ENCODE results near the gene POLR3B.
"Not testable (repeated sequence)": the region's sequence is repeated elsewhere in the genome, so short reads cannot be mapped to it uniquely, and the experiment has no call there.

POLR3B gene

GRCh38 chr12:106357549-106358395 lies at the start of gene POLR3B:
Gene POLR3B (plus strand): TSS chr12:106357748. CDS start chr12:106357880, 132 bp downstream.
- no peak for FAIRE-seq

GRCh38 chr12:106308121-106308520 lies 49.4 kb upstream of the POLR3B start:
- no peak for FAIRE-seq

DNA sequence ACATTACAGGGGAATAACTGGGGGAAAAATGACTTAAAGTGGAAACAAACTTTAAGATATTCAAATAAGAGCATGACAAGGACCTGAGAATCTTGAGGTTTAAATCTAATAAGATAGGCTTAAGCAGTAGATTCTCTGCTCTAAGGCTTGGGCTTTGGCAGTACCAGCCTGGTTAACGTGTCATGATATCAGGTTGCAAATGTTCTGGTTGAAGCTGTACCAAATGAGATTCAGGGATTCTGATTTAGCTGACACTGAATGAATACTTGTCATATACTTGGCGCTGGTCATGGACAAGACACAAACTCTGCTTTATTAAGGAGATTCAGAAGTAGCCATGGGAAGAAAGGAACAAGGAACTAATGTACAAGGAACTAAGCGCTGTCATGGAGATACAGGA lies 48.9 kb upstream of the POLR3B start:
- FAIRE-seq = no peak

- no peak for FAIRE-seq
These were observed 47.7 kb upstream of the POLR3B start for GRCh38 chr12:106309671-106310505.

DNA sequence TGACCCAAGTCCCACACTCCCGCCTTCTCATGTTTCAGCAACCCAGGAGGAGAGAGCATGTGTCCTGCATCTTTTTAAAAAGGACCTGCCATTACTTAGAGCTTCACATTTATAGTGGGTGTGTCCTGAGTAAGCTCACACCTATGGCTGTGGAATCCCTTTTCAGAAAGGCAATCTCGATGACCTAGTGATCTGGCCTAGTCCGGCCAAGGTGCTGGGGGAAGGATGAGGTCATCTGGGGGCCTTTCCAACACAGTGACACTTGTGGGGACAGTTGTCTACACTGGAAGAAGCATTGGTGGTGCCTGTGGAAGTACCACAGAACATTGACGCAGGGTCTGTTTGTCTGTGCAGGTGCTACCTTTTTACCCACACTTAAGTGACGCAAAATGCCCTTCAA lies 46.9 kb upstream of the POLR3B start:
- no peak for FAIRE-seq

GRCh38 chr12:106311139-106311538 lies 46.4 kb upstream of the POLR3B start:
- FAIRE-seq = no peak

DNA sequence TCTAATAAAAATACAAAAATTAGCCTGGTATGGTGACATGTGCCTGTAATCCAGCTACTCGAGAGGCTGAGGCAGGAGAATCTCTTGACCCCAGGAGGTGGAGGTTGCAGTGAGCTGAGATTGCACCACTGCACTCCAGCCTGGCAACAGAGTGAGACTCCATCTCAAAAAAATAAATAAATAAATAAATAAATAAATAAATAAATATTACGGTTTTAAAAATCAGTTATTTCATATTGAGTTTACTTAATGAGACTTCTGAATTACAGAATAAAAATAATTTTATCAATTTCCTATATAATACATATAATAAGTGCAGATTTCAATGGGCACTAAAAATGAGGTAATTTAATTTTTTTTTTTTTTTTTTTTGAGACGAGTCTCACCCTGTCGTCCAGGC lies 44.1 kb upstream of the POLR3B start:
- not testable (repeated sequence) for FAIRE-seq

GRCh38 chr12:106315523-106315922 lies 42.0 kb upstream of the POLR3B start:
- FAIRE-seq = no peak

DNA sequence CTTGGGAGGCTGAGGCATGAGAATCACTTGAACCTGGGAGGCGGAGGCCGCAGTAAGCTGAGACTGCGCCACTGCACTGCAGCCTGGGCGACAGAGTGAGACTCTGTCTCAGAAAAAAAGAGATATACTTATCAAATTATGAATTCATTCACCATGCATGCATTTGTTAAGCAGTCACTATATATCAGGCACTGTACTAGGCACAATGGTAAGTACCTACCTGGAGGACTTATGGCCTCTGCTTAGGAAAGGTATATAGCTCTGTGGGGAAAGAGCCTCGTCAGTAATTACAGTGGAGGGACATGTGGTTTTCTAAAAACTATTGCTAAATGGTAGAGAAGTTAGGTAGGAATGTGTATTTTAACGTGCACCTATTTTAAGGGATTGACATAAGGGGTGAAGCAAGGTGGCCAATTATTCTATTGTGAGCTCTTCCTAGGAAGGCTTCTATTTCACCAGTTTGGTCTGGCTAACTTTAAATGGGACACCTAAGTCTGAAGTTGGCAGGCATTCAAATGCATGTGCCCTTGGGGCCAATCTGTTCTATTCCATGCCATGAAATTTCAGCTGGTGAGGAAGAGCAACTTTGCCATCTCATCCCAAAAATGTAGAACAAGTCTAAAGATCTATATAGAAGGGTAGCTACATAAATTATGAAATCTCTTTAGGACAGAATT lies 40.0 kb upstream of the POLR3B start:
- FAIRE-seq = no peak

DNA sequence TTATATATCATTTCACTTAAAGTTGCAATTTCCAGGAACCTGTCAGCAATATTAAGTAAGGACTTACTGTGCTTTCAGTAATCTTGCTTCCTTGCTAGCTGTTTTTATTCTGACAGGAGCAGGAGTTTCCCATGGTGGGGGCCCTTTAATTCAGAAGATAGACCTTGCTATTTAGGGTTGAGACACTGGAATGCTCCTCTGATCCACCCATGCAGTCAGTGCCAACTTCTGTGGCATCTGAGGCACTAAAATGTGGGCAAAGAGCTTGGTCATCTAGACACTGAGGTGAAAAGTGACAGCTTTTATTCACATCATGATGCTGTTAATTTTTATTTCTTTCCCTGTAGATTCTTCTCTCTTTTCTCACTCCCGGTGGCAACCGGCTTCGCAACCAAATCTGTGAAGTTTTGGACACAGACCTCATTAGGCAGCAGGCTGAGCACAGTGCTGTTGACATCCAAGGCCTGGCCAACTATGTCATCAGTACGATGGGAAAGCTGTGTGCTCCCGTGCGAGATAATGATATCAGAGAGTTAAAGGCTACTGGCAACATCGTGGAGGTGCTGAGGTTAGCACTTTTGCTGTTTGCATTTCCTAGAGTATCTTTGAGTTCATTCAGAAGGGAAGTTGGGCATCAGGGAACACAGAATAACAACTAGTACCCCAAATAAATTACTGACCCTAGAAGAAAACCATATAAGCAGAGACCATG lies 36.3 kb upstream of the POLR3B start:
- FAIRE-seq = no peak

DNA sequence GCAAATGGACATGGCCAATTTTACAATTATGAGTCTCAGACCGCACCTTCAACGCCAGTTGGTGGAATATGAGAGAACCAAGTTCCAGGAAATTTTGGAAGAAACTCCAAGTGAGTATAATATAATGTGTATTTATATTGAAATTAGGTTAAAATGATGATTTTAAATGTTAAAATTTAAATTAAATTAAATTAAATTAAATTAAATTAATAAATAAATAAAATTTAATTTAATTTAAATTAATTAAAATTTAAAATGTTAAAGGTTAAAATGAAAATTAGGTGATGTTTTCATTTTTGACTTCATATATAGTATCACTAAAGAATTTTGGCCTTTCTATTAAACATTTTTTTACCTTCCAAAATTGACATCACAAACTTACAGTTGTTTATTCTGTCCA lies 34.0 kb upstream of the POLR3B start:
- peak; percentile 73 for FAIRE-seq

DNA sequence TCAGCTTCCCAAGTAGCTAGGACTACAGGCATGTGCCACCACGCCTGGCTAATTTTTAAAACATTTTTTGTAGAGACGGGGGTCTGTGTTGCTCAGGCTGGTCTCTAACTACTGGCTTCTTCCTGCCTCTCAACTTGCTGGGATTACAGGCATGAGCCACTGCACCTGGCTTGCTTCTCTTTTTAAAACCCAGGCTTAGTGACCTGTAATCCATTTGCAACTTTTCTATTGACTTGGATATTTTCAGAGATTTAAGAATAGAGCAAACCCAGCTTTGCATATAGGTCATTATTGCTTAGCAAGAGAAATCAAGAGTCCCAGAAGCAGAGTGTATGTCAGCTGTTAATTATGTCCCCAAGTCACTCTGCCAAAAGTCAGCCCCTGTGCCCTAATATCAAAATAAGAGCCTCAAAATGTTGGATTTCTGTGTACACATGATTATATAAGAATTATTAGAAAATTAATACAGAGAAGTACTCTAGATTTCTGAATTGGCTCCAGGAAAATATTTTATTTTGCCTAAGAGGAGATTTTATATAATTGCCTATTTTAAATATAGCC lies 30.2 kb upstream of the POLR3B start:
- no peak for FAIRE-seq

- no peak for FAIRE-seq
These were observed 28.8 kb upstream of the POLR3B start for GRCh38 chr12:106328735-106329134.

DNA sequence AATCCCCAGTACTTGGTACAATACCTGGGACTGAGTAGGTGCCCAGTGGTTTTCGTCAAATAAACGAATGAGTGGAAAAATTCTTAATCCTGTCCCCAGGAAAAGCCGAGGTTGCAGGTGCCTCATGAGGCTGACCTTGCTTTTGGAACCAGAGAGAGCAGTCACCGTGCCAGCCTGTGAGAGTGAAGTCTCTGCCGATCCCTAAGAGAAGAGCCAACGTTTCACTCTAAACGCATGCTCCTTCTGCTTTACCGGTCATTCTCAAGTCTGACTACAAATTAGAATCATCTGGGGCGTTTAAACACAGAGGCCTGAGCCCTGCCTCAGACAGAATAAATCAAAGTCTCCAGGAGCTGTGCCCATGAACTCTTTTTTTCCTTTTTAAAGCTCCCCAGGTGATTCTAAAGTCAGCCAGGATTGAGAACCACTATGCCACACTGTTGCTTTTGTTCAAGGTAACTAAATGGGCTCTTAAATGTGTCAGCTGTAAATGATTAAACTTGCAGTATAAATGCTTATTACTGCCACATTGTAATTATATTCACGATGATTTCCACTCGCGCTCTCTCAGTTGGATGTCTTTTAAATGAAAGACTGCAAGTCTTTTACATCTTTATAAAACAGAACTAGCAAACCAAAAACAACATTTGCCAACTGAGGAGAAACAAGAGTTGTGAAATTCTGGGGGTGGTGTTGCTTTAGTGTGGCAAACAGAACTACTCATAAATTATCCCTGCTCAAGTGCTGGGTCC lies 28.1 kb upstream of the POLR3B start:
- no peak for FAIRE-seq

GRCh38 chr12:106331599-106331998 lies 25.9 kb upstream of the POLR3B start:
- FAIRE-seq = no peak

DNA sequence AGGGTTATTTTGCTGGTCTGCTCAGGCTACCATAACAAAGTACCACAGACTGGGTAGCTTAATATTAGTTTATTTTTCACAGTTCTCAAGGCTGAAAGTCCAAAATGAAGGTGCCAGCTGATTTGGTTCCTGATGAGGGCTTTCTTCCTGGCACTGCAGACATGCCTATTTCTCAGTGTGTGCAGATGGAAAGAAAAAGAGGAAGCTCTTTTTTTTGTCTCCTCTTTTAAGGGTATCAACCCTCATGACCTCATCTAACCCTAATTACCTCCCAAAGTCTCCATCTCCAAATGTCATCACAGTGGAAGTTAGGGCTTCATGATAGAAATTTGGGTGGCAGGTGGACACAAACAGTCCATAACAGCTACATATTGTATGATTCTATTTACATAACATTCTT lies 25.0 kb upstream of the POLR3B start:
- FAIRE-seq = no peak

GRCh38 chr12:106333010-106333409 lies 24.5 kb upstream of the POLR3B start:
- no peak for FAIRE-seq

DNA sequence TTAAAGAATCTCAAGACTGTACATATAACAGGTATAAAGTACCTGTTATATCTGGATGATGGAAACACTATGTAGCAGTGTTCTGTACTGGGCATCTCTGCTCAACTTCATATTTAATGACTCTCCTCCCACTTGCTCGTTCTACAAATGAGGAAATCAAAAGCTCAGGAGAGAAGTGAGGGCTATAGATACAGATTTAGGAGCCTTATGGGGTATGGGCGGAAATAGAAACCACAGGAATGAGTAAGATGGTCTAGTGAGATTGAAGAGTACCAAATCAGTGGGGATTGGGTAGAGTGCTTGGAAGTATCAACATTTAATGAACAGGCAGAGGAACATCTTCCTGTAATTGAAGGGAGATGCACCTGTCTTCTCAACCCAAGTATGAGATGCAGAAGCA lies 23.8 kb upstream of the POLR3B start:
- FAIRE-seq = no peak

- no peak for FAIRE-seq
These were observed 16.3 kb upstream of the POLR3B start for GRCh38 chr12:106341086-106341877.

GRCh38 chr12:106342397-106343213 lies 14.9 kb upstream of the POLR3B start:
- no peak for FAIRE-seq
